Cardiac muscle cell (in vitro differentiated cells and primary cell): ENCODE results near the gene IDUA. TPM values are rescaled to one million over a fixed set of nuclear protein-coding genes. Genes with fewer than 3 reads are reported as not detected.
"Not testable (repeated sequence)": the region's sequence is repeated elsewhere in the genome, so short reads cannot be mapped to it uniquely, and the experiment has no call there.

ENCODE experiments used
- DNase-seq, 2 donors: peaks; one replicate each; pipeline versions ENCODE4 v3.0.0 to v3.0.0-alpha.2; 2010 to 2017; ENCODE audit warnings: low read depth in 1 of 2, low spot score in 1 of 2
- H3K27ac ChIP-seq: fragments of 200-600 bp; sonication (generic); 2 replicates; pipeline ENCODE4 v1.5.1; 2016
- H3K27me3 ChIP-seq: fragments of 200-600 bp; sonication (generic); 2 replicates; pipeline ENCODE4 v1.6.0; 2016; ENCODE audit warnings: control low read depth
- H3K36me3 ChIP-seq: fragments of 200-600 bp; sonication (generic); 2 replicates; pipeline ENCODE4 v1.5.1; 2016; ENCODE audit warnings: control low read depth
- H3K4me1 ChIP-seq: fragments of 200-600 bp; sonication (generic); 2 replicates; pipeline ENCODE4 v1.8.1; 2017; ENCODE audit warnings: low read depth, mild to moderate bottlenecking, mixed run types
- H3K4me3 ChIP-seq: fragments of 200-600 bp; sonication (generic); 2 replicates; pipeline ENCODE4 v1.5.1; 2016; ENCODE audit warnings: mild to moderate bottlenecking
- H3K9me3 ChIP-seq: fragments of 200-600 bp; sonication (generic); 2 replicates; pipeline ENCODE4 v1.5.1; 2017; ENCODE audit warnings: low read depth, mild to moderate bottlenecking, control low read depth
- CTCF ChIP-seq: IDR thresholded peaks from 2 replicates; pipeline ENCODE4 v1.5.1; 2012; ENCODE audit warnings: low read depth, mild to moderate bottlenecking, low read length
- polyA plus RNA-seq: library from polyadenylated mRNA; unstranded; fragments of >200 nt; fragmentation: Nextera tagmentation; extraction: Ambion mirVana; gene quantifications from 2 replicates; pipeline ENCODE4 v1.2.1, GENCODE V29; 2016
- total RNA-seq: library from RNA; depleted of rRNA; stranded (reverse); fragments of >200 nt; gene quantifications from 2 replicates; pipeline ENCODE4 v1.2.3, GENCODE V29; 2016

The IDUA gene
- total and polyA plus RNA-seq, 2 experiments from 2014 or later, result 13.0 to 29.9 TPM

GRCh38 chr4:1051472-1051871 lies 64.6 kb downstream of the IDUA start:
- H3K27ac ChIP-seq, result no peak overlapping the region
- TF ChIP-seq CTCF, result no peak
- H3K27me3 ChIP-seq, result peaks cover 62% of the 10 kb centered on the region
- no peaks in the 10 kb centered on the region for H3K4me1 ChIP-seq
- DNase-seq, result no peak
- no peaks in the 10 kb centered on the region for H3K36me3 ChIP-seq
- H3K9me3 ChIP-seq, result no peaks in the 10 kb centered on the region
- H3K4me3 ChIP-seq, result no peak overlapping the region

- H3K9me3 ChIP-seq, result no peaks in the 10 kb centered on the region
- peaks cover 56% of the 10 kb centered on the region for H3K27me3 ChIP-seq
- H3K4me1 ChIP-seq, result no peaks in the 10 kb centered on the region
- no peak for DNase-seq
- no peak overlapping the region for H3K4me3 ChIP-seq
- TF ChIP-seq CTCF, result no peak
- no peaks in the 10 kb centered on the region for H3K36me3 ChIP-seq
- no peak overlapping the region for H3K27ac ChIP-seq
Measured at GRCh38 chr4:1052231-1052671, 65.4 kb downstream of the IDUA start.

GRCh38 chr4:1053080-1053661 lies 66.3 kb downstream of the IDUA start:
- Histone ChIP-seq H3K27ac (no peak overlapping the region), H3K36me3 (no peaks in the 10 kb centered on the region), H3K4me3 (no peak overlapping the region), H3K4me1 (no peaks in the 10 kb centered on the region), H3K27me3 (peaks cover 47% of the 10 kb centered on the region), H3K9me3 (no peaks in the 10 kb centered on the region)
- DNase-seq, result peak in 1 of 2 donors; percentile 58
- no peak for TF ChIP-seq CTCF

GRCh38 chr4:1053891-1054290 lies 67.0 kb downstream of the IDUA start:
- not testable (repeated sequence) for H3K4me1 ChIP-seq, H3K27ac ChIP-seq, H3K4me3 ChIP-seq, H3K36me3 ChIP-seq, H3K9me3 ChIP-seq, DNase-seq
- H3K27me3 ChIP-seq, result peaks cover 40% of the 10 kb centered on the region

Other genes starting within 250 kb of the IDUA start
- 0.92 and 1.8 TPM in 2 replicates for gene CPLX1, start 160.9 kb upstream of the IDUA start, total RNA-seq
- 0.79 TPM in 1 of 2 replicates, not detected in the other for gene CPLX1, start 160.9 kb upstream of the IDUA start, polyA plus RNA-seq
- gene GAK, start 54.7 kb upstream of the IDUA start, total RNA-seq, result 88.6 and 144 TPM in 2 replicates
- 59.8 and 63.8 TPM in 2 replicates for gene GAK, start 54.7 kb upstream of the IDUA start, polyA plus RNA-seq
- 31.6 and 36.4 TPM in 2 replicates for gene TMEM175, start 54.6 kb upstream of the IDUA start, total RNA-seq
- gene TMEM175, start 54.6 kb upstream of the IDUA start, polyA plus RNA-seq, result 28.3 and 35.1 TPM in 2 replicates
- gene DGKQ, start 13.5 kb upstream of the IDUA start, total RNA-seq, result 15.9 and 17.1 TPM in 2 replicates
- gene DGKQ, start 13.5 kb upstream of the IDUA start, polyA plus RNA-seq, result 13.5 and 15.1 TPM in 2 replicates
- 0.25 and 0.77 TPM in 2 replicates for gene SLC26A1, start 6.4 kb downstream of the IDUA start, total RNA-seq
- gene SLC26A1, start 6.4 kb downstream of the IDUA start, polyA plus RNA-seq, result 2.8 and 6.3 TPM in 2 replicates
- gene FGFRL1, start 24.6 kb downstream of the IDUA start, total RNA-seq, result 32.7 and 40.7 TPM in 2 replicates
- 18.7 and 22.9 TPM in 2 replicates for gene FGFRL1, start 24.6 kb downstream of the IDUA start, polyA plus RNA-seq
- gene RNF212, start 126.5 kb downstream of the IDUA start, total RNA-seq, result 0.11 and 0.80 TPM in 2 replicates
- 1.7 and 7.1 TPM in 2 replicates for gene RNF212, start 126.5 kb downstream of the IDUA start, polyA plus RNA-seq
- 0.12 and 0.42 TPM in 2 replicates for gene SPON2, start 185.5 kb downstream of the IDUA start, total RNA-seq
- 0.98 and 1.2 TPM in 2 replicates for gene SPON2, start 185.5 kb downstream of the IDUA start, polyA plus RNA-seq